Iris pigment epithelial cell (primary cell): ENCODE data around the gene CDYL2.

Source experiments
- DNase-seq: peaks from one replicate; pipeline ENCODE4 v3.0.0-alpha.2; 2011; ENCODE audit warnings: low read depth

Gene CDYL2

GRCh38 chr16:80622007-80622406, 182.4 kb downstream of the CDYL2 start:
- DNase-seq: no peak

GRCh38 chr16:80620736-80621605, 183.4 kb downstream of the CDYL2 start:
- DNase-seq: no peak

GRCh38 chr16:80619824-80620223, 184.6 kb downstream of the CDYL2 start:
- no peak for DNase-seq

- no peak for DNase-seq
Observed at GRCh38 chr16:80618862-80619648, 185.3 kb downstream of the CDYL2 start.

GRCh38 chr16:80616362-80616761, 188.0 kb downstream of the CDYL2 start:
- DNase-seq: no peak

GRCh38 chr16:80615735-80616134, 188.7 kb downstream of the CDYL2 start:
- no peak for DNase-seq

- peak; percentile 86 for DNase-seq
Observed at GRCh38 chr16:80614908-80615671, 189.3 kb downstream of the CDYL2 start.

- no peak for DNase-seq
Observed at GRCh38 chr16:80612461-80613017, 191.9 kb downstream of the CDYL2 start.

- no peak for DNase-seq
Observed at GRCh38 chr16:80611930-80612327, 192.5 kb downstream of the CDYL2 start.

GRCh38 chr16:80611171-80611929, 193.0 kb downstream of the CDYL2 start:
- DNase-seq: no peak

GRCh38 chr16:80610481-80611156, 193.8 kb downstream of the CDYL2 start:
- no peak for DNase-seq

- no peak for DNase-seq
Observed at GRCh38 chr16:80608946-80609345, 195.5 kb downstream of the CDYL2 start.

GRCh38 chr16:80607204-80607603, 197.2 kb downstream of the CDYL2 start:
- DNase-seq: no peak

- no peak for DNase-seq
Observed at GRCh38 chr16:80606221-80606766, 198.1 kb downstream of the CDYL2 start.

- DNase-seq: no peak
Observed at GRCh38 chr16:80604600-80605355, 199.6 kb downstream of the CDYL2 start.

- DNase-seq: no peak
Observed at GRCh38 chr16:80602894-80603293, 201.5 kb downstream of the CDYL2 start.

- DNase-seq: no peak
Observed at GRCh38 chr16:80601182-80601581, 203.2 kb downstream of the CDYL2 start.

GRCh38 chr16:80599466-80599865, 204.9 kb downstream of the CDYL2 start:
- peak; percentile 18 for DNase-seq

GRCh38 chr16:80596507-80597207, 207.7 kb downstream of the CDYL2 start:
- DNase-seq: no peak
